Measurements from ENCODE around the gene PEG3. TPM values are rescaled to one million over a fixed set of nuclear protein-coding genes. Genes with fewer than 3 reads are reported as not detected.

The PEG3 gene
- total RNA-seq, 1 experiment from 2014 or later: 0.83 TPM

GRCh38 chr19:56884441-56884840, 43.9 kb upstream of the PEG3 start (continued):
- TF ChIP-seq CREM (CRISPR knock-in tag; IDR thresholded peaks at IDR 0.05) (no peak), ZNF396 (CRISPR knock-in tag; IDR thresholded peaks at IDR 0.05; ENCODE audit: borderline replicate concordance) (no peak), NR1H2 (CRISPR knock-in tag; IDR thresholded peaks at IDR 0.05) (no peak), RORB (CRISPR knock-in tag; IDR thresholded peaks at IDR 0.05) (no peak)

DNA sequence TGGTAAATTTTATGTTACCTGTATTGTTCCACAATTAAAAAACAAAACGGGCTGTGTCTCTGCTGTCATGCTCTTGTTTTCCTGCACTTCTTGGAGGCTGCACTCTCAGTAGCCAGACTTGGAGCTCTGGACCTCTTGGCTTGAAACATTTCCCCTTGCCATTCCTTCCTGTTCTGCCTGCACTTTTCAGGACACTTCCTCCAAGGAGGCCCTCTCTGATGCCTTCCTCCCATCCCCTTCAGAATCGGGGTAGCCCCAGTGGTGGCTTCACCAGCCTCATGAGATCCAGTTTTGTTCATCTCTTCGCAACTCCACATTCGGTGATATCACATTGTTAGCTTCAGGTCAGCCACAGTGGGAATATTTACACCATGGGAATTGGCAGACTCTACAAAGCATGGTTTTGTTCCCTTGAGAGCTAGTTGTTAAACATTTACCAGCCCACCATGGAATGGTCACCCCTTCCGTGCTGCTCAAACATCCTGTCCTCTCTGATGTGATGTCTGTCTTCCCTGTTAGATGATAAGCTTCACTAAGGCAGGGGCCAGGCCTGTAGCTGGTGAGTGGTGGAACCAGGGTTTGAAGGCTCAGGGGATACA, 40.2 kb upstream of the PEG3 start:
- ChIA-PET POLR2A (no interaction called here), CTCF (no interaction called here)
- no peak for ATAC-seq
- TF ChIP-seq, protein P1, sequence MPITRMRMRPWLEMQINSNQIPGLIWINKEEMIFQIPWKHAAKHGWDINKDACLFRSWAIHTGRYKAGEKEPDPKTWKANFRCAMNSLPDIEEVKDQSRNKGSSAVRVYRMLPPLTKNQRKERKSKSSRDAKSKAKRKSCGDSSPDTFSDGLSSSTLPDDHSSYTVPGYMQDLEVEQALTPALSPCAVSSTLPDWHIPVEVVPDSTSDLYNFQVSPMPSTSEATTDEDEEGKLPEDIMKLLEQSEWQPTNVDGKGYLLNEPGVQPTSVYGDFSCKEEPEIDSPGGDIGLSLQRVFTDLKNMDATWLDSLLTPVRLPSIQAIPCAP (CRISPR knock-in tag; IDR thresholded peaks at IDR 0.05): no peak
- TF ChIP-seq, protein P2, sequence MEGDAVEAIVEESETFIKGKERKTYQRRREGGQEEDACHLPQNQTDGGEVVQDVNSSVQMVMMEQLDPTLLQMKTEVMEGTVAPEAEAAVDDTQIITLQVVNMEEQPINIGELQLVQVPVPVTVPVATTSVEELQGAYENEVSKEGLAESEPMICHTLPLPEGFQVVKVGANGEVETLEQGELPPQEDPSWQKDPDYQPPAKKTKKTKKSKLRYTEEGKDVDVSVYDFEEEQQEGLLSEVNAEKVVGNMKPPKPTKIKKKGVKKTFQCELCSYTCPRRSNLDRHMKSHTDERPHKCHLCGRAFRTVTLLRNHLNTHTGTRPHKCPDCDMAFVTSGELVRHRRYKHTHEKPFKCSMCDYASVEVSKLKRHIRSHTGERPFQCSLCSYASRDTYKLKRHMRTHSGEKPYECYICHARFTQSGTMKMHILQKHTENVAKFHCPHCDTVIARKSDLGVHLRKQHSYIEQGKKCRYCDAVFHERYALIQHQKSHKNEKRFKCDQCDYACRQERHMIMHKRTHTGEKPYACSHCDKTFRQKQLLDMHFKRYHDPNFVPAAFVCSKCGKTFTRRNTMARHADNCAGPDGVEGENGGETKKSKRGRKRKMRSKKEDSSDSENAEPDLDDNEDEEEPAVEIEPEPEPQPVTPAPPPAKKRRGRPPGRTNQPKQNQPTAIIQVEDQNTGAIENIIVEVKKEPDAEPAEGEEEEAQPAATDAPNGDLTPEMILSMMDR (IDR thresholded peaks at IDR 0.05): no peak
- peak; percentile 22 for TF ChIP-seq GABPB1 (CRISPR knock-in tag; IDR thresholded peaks at IDR 0.05)
- peaks cover 61% of the 10 kb centered on the region for H3K9me3 Mint-ChIP-seq
- H3K36me3 Mint-ChIP-seq: peaks cover 63% of the 10 kb centered on the region
- no peaks in the 10 kb centered on the region for H3K4me1 Mint-ChIP-seq
- H3K27ac Mint-ChIP-seq: no peak overlapping the region
- H3K27me3 Mint-ChIP-seq (ENCODE audit: low read depth): peaks cover 15% of the 10 kb centered on the region
- no peak for DNase-seq (ENCODE audit: low spot score)
- no peak overlapping the region for H3K4me3 Mint-ChIP-seq

- TF ChIP-seq, protein P3, sequence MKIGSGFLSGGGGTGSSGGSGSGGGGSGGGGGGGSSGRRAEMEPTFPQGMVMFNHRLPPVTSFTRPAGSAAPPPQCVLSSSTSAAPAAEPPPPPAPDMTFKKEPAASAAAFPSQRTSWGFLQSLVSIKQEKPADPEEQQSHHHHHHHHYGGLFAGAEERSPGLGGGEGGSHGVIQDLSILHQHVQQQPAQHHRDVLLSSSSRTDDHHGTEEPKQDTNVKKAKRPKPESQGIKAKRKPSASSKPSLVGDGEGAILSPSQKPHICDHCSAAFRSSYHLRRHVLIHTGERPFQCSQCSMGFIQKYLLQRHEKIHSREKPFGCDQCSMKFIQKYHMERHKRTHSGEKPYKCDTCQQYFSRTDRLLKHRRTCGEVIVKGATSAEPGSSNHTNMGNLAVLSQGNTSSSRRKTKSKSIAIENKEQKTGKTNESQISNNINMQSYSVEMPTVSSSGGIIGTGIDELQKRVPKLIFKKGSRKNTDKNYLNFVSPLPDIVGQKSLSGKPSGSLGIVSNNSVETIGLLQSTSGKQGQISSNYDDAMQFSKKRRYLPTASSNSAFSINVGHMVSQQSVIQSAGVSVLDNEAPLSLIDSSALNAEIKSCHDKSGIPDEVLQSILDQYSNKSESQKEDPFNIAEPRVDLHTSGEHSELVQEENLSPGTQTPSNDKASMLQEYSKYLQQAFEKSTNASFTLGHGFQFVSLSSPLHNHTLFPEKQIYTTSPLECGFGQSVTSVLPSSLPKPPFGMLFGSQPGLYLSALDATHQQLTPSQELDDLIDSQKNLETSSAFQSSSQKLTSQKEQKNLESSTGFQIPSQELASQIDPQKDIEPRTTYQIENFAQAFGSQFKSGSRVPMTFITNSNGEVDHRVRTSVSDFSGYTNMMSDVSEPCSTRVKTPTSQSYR (CRISPR knock-in tag; IDR thresholded peaks at IDR 0.05): no peak
- TF ChIP-seq, protein P4, sequence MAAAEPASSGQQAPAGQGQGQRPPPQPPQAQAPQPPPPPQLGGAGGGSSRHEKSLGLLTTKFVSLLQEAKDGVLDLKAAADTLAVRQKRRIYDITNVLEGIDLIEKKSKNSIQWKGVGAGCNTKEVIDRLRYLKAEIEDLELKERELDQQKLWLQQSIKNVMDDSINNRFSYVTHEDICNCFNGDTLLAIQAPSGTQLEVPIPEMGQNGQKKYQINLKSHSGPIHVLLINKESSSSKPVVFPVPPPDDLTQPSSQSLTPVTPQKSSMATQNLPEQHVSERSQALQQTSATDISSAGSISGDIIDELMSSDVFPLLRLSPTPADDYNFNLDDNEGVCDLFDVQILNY (CRISPR knock-in tag; IDR thresholded peaks at IDR 0.05): no peak
- H3K36me3 Mint-ChIP-seq: peaks cover 65% of the 10 kb centered on the region
- no peaks in the 10 kb centered on the region for H3K4me1 Mint-ChIP-seq
- peaks cover 70% of the 10 kb centered on the region for H3K9me3 Mint-ChIP-seq
- DNase-seq (ENCODE audit: low spot score): no peak
- H3K4me3 Mint-ChIP-seq: no peak overlapping the region
- ChIA-PET POLR2A (no interaction called here), CTCF (no interaction called here)
- ATAC-seq: no peak
- H3K27me3 Mint-ChIP-seq (ENCODE audit: low read depth): peaks cover 8% of the 10 kb centered on the region
- no peak overlapping the region for H3K27ac Mint-ChIP-seq
Observed at GRCh38 chr19:56877069-56877715, 36.7 kb upstream of the PEG3 start.

GRCh38 chr19:56875717-56876116, 35.2 kb upstream of the PEG3 start:
- POLR2A ChIA-PET: no interaction called here
- H3K4me1 Mint-ChIP-seq: no peaks in the 10 kb centered on the region
- DNase-seq (ENCODE audit: low spot score): no peak
- CTCF ChIA-PET: no interaction called here
- H3K9me3 Mint-ChIP-seq: peaks cover 71% of the 10 kb centered on the region
- no peak overlapping the region for H3K27ac Mint-ChIP-seq
- no peak for ATAC-seq
- peaks cover 11% of the 10 kb centered on the region for H3K27me3 Mint-ChIP-seq (ENCODE audit: low read depth)
- H3K36me3 Mint-ChIP-seq: peaks cover 72% of the 10 kb centered on the region
- no peak overlapping the region for H3K4me3 Mint-ChIP-seq
- TF ChIP-seq, protein P5, sequence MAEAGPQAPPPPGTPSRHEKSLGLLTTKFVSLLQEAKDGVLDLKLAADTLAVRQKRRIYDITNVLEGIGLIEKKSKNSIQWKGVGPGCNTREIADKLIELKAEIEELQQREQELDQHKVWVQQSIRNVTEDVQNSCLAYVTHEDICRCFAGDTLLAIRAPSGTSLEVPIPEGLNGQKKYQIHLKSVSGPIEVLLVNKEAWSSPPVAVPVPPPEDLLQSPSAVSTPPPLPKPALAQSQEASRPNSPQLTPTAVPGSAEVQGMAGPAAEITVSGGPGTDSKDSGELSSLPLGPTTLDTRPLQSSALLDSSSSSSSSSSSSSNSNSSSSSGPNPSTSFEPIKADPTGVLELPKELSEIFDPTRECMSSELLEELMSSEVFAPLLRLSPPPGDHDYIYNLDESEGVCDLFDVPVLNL (CRISPR knock-in tag; IDR thresholded peaks at IDR 0.05; ENCODE audit: borderline replicate concordance, low read depth): no peak
- no peak for TF ChIP-seq NFE2L1 (CRISPR knock-in tag; IDR thresholded peaks at IDR 0.05)
- TF ChIP-seq, protein P3 (CRISPR knock-in tag; IDR thresholded peaks at IDR 0.05): no peak
- no peak for TF ChIP-seq PRDM15 (CRISPR knock-in tag; IDR thresholded peaks at IDR 0.05)
- no peak for TF ChIP-seq GABPB1 (CRISPR knock-in tag; IDR thresholded peaks at IDR 0.05)
- TF ChIP-seq ATF1 (CRISPR knock-in tag; IDR thresholded peaks at IDR 0.05): no peak
- no peak for TF ChIP-seq ZNF416 (CRISPR knock-in tag; IDR thresholded peaks at IDR 0.05)
- no peak for TF ChIP-seq HMGA2 (CRISPR knock-in tag; IDR thresholded peaks at IDR 0.05)

Measured in WTC11 (cell line).